ENCODE results near the gene BCO2. TPM values are rescaled to one million over a fixed set of nuclear protein-coding genes. Genes with fewer than 3 reads are reported as not detected.

Gene BCO2
- total and polyA plus RNA-seq, 2 donors = 2.8 to 24.5 TPM

- H3K4me3 ChIP-seq (ENCODE audit: low read depth, low read length) = no peak overlapping the region
- 31% methylated on average over 11 of the region's 11 CpGs for WGBS
- H3K27ac ChIP-seq (ENCODE audit: low read depth) = no peak overlapping the region
- no peaks in the 10 kb centered on the region for H3K4me1 ChIP-seq (ENCODE audit: insufficient read depth)
- DNase-seq (ENCODE audit: extremely low spot score) = no peak
- no peaks in the 10 kb centered on the region for H3K36me3 ChIP-seq (ENCODE audit: insufficient read depth)
These were observed 90.5 kb downstream of the BCO2 start for GRCh38 chr11:112265659-112266409.

- WGBS = 46% methylated on average over 3 of the region's 3 CpGs
- Histone ChIP-seq H3K4me3 (ENCODE audit: low read depth, low read length) (no peak overlapping the region), H3K36me3 (ENCODE audit: insufficient read depth) (no peaks in the 10 kb centered on the region), H3K27ac (ENCODE audit: low read depth) (no peak overlapping the region), H3K4me1 (ENCODE audit: insufficient read depth) (no peaks in the 10 kb centered on the region)
- no peak for DNase-seq (ENCODE audit: extremely low spot score)
These were observed 91.1 kb downstream of the BCO2 start for GRCh38 chr11:112266410-112266778.

- no peak overlapping the region for H3K4me3 ChIP-seq (ENCODE audit: low read depth, low read length)
- 42% methylated on average over 5 of the region's 5 CpGs for WGBS
These were observed 91.9 kb downstream of the BCO2 start for GRCh38 chr11:112267188-112267591.

GRCh38 chr11:112268406-112268805 is 93.1 kb downstream of the BCO2 start:
- whole genome bisulfite sequencing = 78% methylated on average over 5 of the region's 5 CpGs
- Histone ChIP-seq H3K4me1 (ENCODE audit: insufficient read depth) (no peaks in the 10 kb centered on the region), H3K27ac (ENCODE audit: low read depth) (no peak overlapping the region), H3K36me3 (ENCODE audit: insufficient read depth) (no peaks in the 10 kb centered on the region), H3K4me3 (ENCODE audit: low read depth, low read length) (no peak overlapping the region)
- DNase-seq (ENCODE audit: extremely low spot score) = no peak

More at GRCh38 chr11:112267188-112267591, 91.9 kb downstream of the BCO2 start:
- Histone ChIP-seq H3K36me3 (ENCODE audit: insufficient read depth) (no peaks in the 10 kb centered on the region), H3K27ac (ENCODE audit: low read depth) (no peak overlapping the region), H3K4me1 (ENCODE audit: insufficient read depth) (no peaks in the 10 kb centered on the region)
- DNase-seq (ENCODE audit: extremely low spot score) = no peak

Small RNA genes lying within 50 kb of the gene (small RNA-seq; reads per million reads assigned to genes)
- gene MRPS36P4 = not detected

Other genes with a start within 250 kb of the BCO2 start
- gene DIXDC1, start 238.2 kb upstream of the BCO2 start, total RNA-seq = 69.4 TPM
- 60.5 TPM for gene DIXDC1, start 238.2 kb upstream of the BCO2 start, polyA plus RNA-seq
- 36.9 TPM for gene DLAT, start 150.1 kb upstream of the BCO2 start, total RNA-seq
- gene DLAT, start 150.1 kb upstream of the BCO2 start, polyA plus RNA-seq = 23.7 TPM
- 4.5 TPM for gene PIH1D2, start 101.5 kb upstream of the BCO2 start, total RNA-seq
- 1.0 TPM for gene PIH1D2, start 101.5 kb upstream of the BCO2 start, polyA plus RNA-seq
- gene NKAPD1, start 101.2 kb upstream of the BCO2 start, total RNA-seq = 29.3 TPM
- gene NKAPD1, start 101.2 kb upstream of the BCO2 start, polyA plus RNA-seq = 16.0 TPM
- 57.0 TPM for gene TIMM8B, start 88.8 kb upstream of the BCO2 start, total RNA-seq
- 82.9 TPM for gene TIMM8B, start 88.8 kb upstream of the BCO2 start, polyA plus RNA-seq
- gene SDHD, start 88.6 kb upstream of the BCO2 start, total RNA-seq = 166 TPM
- gene SDHD, start 88.6 kb upstream of the BCO2 start, polyA plus RNA-seq = 180 TPM
- 18.1 TPM for gene IL18, start 11.4 kb upstream of the BCO2 start, total RNA-seq
- gene IL18, start 11.4 kb upstream of the BCO2 start, polyA plus RNA-seq = 8.3 TPM
- gene TEX12, start 8.1 kb upstream of the BCO2 start, total RNA-seq = 2.9 TPM
- 0.09 TPM for gene TEX12, start 8.1 kb upstream of the BCO2 start, polyA plus RNA-seq
- 38.7 TPM for gene PTS, start 50.9 kb downstream of the BCO2 start, total RNA-seq
- gene PTS, start 50.9 kb downstream of the BCO2 start, polyA plus RNA-seq = 26.5 TPM
- gene PLET1, start 85.3 kb downstream of the BCO2 start, total RNA-seq = not detected
- not detected for gene PLET1, start 85.3 kb downstream of the BCO2 start, polyA plus RNA-seq

All from urinary bladder (tissue), 4 donors.